ENCODE measurements around the gene ASIC1. TPM values are rescaled to one million over a fixed set of nuclear protein-coding genes. Genes with fewer than 3 reads are reported as not detected.

The ASIC1 gene
- total and polyA plus RNA-seq, 2 of the 13 experiments (the other 11 are each of a cell fraction or from before 2014, with no cell fraction given): 0.44 to 1.5 TPM

DNA sequence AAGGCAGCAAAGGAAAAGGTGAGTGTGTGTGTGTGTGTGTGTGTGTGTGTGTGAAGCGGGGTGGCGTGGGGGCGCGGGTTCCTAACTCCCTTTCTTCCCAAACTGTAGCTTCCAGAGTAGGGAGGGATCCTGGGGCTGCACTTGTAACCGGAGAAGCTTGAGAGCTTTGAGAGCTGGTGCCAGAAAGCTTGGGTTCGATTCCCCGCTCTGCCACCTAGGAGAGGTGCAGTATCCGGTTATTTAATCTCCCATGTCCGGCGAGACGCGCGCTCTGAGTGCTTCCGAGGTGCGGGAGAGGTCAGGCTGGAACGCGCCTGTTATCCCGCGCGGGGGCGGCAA lies 24.9 kb upstream of the ASIC1 start:
- H4K20me1 ChIP-seq (ENCODE audit: insufficient read depth, low read length): no peaks in the 10 kb centered on the region
- 83% methylated on average over 20 of the region's 21 CpGs for WGBS (ENCODE audit: low lambda C conversion rate)
- no TSS peak for BruUV-seq (replicated peaks)
- H3K9ac ChIP-seq (ENCODE audit: insufficient read depth, low read depth, low read length): no peak overlapping the region
- ATAC-seq (no peak), FAIRE-seq (no peak), DNase-seq (ENCODE audit: low spot score) (no peak)
- ChIA-PET CTCF (ENCODE audit: low intra/inter-chr PET ratio, low total read pairs) (no interaction called here), POLR2A (interaction anchor here (0.8 kb wide), 1 partner anchor 68 kb away, joined by 3 read pairs; no protein-coding TSS in a partner anchor)
- no peak overlapping the region for H3K4me2 ChIP-seq (ENCODE audit: low read depth, low read length)
- H3K36me3 ChIP-seq (replicated peaks in 1 of 2; ENCODE audit: control insufficient read depth in 1 of 2, insufficient read depth in 2 of 2, low read length in 2 of 2): no peaks in the 10 kb centered on the region
- no peak overlapping the region for H3K27ac ChIP-seq (ENCODE audit: extremely low read length, insufficient read depth, low read length)
- H3K4me1 ChIP-seq (ENCODE audit: insufficient read depth, low read length): peaks cover 31% of the 10 kb centered on the region
- peaks cover 0 to 1% of the 10 kb centered on the region in 2 experiments; a peak in 1 of 5 replicates for H3K27me3 ChIP-seq (ENCODE audit: control insufficient read depth in 1 of 2, insufficient read depth in 2 of 2, low read length in 2 of 2)
- in situ Hi-C loops (cut with HindIII; ENCODE audit: extremely low pct_ligation_motif_present, low pct_unique_long_range_greater_than_20kb): no loop called here
- TF ChIP-seq, protein P1, sequence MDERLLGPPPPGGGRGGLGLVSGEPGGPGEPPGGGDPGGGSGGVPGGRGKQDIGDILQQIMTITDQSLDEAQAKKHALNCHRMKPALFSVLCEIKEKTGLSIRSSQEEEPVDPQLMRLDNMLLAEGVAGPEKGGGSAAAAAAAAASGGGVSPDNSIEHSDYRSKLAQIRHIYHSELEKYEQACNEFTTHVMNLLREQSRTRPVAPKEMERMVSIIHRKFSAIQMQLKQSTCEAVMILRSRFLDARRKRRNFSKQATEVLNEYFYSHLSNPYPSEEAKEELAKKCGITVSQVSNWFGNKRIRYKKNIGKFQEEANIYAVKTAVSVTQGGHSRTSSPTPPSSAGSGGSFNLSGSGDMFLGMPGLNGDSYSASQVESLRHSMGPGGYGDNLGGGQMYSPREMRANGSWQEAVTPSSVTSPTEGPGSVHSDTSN (CRISPR knock-in tag; IDR thresholded peaks at IDR 0.05): no peak
- TF ChIP-seq ZNF724P (CRISPR knock-in tag; IDR thresholded peaks at IDR 0.05; ENCODE audit: borderline replicate concordance) (no peak), GATAD2A (CRISPR knock-in tag; IDR thresholded peaks at IDR 0.05) (no peak), ZFAT (CRISPR knock-in tag; conservative IDR thresholded peaks at IDR 0.05) (no peak), ZNF383 (CRISPR knock-in tag; IDR thresholded peaks at IDR 0.05; ENCODE audit: borderline replicate concordance) (no peak), KLF11 (CRISPR knock-in tag; IDR thresholded peaks at IDR 0.05) (no peak), ZEB1 (IDR thresholded peaks at IDR 0.05; ENCODE audit: insufficient replicate concordance, low read depth) (no peak), SALL2 (CRISPR knock-in tag; IDR thresholded peaks at IDR 0.05) (no peak), KDM1A (CRISPR knock-in tag; IDR thresholded peaks at IDR 0.05) (no peak)
- TF ChIP-seq, protein P2, sequence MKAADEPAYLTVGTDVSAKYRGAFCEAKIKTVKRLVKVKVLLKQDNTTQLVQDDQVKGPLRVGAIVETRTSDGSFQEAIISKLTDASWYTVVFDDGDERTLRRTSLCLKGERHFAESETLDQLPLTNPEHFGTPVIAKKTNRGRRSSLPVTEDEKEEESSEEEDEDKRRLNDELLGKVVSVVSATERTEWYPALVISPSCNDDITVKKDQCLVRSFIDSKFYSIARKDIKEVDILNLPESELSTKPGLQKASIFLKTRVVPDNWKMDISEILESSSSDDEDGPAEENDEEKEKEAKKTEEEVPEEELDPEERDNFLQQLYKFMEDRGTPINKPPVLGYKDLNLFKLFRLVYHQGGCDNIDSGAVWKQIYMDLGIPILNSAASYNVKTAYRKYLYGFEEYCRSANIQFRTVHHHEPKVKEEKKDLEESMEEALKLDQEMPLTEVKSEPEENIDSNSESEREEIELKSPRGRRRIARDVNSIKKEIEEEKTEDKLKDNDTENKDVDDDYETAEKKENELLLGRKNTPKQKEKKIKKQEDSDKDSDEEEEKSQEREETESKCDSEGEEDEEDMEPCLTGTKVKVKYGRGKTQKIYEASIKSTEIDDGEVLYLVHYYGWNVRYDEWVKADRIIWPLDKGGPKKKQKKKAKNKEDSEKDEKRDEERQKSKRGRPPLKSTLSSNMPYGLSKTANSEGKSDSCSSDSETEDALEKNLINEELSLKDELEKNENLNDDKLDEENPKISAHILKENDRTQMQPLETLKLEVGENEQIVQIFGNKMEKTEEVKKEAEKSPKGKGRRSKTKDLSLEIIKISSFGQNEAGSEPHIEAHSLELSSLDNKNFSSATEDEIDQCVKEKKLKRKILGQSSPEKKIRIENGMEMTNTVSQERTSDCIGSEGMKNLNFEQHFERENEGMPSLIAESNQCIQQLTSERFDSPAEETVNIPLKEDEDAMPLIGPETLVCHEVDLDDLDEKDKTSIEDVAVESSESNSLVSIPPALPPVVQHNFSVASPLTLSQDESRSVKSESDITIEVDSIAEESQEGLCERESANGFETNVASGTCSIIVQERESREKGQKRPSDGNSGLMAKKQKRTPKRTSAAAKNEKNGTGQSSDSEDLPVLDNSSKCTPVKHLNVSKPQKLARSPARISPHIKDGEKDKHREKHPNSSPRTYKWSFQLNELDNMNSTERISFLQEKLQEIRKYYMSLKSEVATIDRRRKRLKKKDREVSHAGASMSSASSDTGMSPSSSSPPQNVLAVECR (CRISPR knock-in tag; IDR thresholded peaks at IDR 0.05; ENCODE audit: borderline replicate concordance): no peak
- H2AFZ ChIP-seq (ENCODE audit: low read length): no peak overlapping the region
- intact Hi-C loops (cut with micrococcal nuclease; ENCODE audit: unreplicated experiment): no loop called here
- H3K9me3 ChIP-seq (ENCODE audit: low read length): no peaks in the 10 kb centered on the region
- H3K79me2 ChIP-seq (ENCODE audit: insufficient read depth, low read length): no peaks in the 10 kb centered on the region
- no peak overlapping the region for H3K4me3 ChIP-seq (replicated peaks in 1 of 3; ENCODE audit: insufficient read depth in 1 of 3, low read depth in 2 of 3, low read length in 3 of 3)

Measured in HepG2 (cell line).